ENCODE results near the gene EPB41L1. TPM values are rescaled to one million over a fixed set of nuclear protein-coding genes. Genes with fewer than 3 reads are reported as not detected.

Gene EPB41L1
- total and polyA plus RNA-seq, 11 donors = 7.1 to 29.8 (median 17.3) TPM

DNA sequence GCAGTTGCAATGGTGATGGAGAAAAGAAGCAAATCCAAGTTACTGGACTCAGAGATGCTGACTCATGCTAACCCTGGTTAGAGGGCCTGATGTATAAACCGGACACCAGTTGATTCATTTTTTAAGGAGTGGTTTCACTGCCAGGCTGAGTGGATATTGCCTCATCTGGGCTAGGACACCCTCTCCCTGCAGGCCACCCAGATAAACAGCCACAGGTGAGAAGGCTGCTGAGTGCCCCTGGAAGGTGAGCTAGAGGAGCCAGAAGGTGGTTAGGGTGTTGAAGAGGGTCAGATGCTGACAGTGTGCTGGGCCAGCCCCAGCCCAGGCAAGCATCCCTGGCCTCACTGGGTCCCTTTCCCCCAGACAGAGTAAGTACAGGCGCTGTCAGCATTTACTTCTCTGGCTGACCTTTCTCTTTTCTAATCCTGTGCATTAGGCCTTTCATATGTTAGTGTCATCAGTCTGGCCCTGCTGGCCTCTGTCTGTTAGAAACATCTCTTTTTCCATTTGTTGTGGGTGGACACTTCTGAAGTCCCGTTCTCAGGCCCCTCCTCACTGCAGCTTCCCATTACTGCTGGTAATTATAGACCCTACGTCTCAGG, 13.5 kb downstream of the EPB41L1 start:
- H3K4me3 ChIP-seq = no peak overlapping the region
- H3K9me3 ChIP-seq = no peaks in the 10 kb centered on the region
- WGBS, 4 donors = 69 to 79% (median 76%) methylated on average over 4 of the region's 4 CpGs
- TF ChIP-seq, protein P1, sequence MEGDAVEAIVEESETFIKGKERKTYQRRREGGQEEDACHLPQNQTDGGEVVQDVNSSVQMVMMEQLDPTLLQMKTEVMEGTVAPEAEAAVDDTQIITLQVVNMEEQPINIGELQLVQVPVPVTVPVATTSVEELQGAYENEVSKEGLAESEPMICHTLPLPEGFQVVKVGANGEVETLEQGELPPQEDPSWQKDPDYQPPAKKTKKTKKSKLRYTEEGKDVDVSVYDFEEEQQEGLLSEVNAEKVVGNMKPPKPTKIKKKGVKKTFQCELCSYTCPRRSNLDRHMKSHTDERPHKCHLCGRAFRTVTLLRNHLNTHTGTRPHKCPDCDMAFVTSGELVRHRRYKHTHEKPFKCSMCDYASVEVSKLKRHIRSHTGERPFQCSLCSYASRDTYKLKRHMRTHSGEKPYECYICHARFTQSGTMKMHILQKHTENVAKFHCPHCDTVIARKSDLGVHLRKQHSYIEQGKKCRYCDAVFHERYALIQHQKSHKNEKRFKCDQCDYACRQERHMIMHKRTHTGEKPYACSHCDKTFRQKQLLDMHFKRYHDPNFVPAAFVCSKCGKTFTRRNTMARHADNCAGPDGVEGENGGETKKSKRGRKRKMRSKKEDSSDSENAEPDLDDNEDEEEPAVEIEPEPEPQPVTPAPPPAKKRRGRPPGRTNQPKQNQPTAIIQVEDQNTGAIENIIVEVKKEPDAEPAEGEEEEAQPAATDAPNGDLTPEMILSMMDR (IDR thresholded peaks at IDR 0.05) = no peak
- no peak for TF ChIP-seq POLR2A (IDR thresholded peaks at IDR 0.05)
- intact Hi-C loops (cut with DNase I) = no loop called here
- H3K4me1 ChIP-seq = peaks cover 0 to 20% (median 2%) of the 10 kb centered on the region in 12 donors
- peak overlapping the region in 2 of 12 donors; percentile 27 to 43 for H3K27ac ChIP-seq
- no peaks in the 10 kb centered on the region for H3K36me3 ChIP-seq
- DNase-seq (no peak), ATAC-seq (peak in 3 of 4 donors; percentile 33 to 65 (median 51))
- H3K27me3 ChIP-seq = no peaks in the 10 kb centered on the region

DNA sequence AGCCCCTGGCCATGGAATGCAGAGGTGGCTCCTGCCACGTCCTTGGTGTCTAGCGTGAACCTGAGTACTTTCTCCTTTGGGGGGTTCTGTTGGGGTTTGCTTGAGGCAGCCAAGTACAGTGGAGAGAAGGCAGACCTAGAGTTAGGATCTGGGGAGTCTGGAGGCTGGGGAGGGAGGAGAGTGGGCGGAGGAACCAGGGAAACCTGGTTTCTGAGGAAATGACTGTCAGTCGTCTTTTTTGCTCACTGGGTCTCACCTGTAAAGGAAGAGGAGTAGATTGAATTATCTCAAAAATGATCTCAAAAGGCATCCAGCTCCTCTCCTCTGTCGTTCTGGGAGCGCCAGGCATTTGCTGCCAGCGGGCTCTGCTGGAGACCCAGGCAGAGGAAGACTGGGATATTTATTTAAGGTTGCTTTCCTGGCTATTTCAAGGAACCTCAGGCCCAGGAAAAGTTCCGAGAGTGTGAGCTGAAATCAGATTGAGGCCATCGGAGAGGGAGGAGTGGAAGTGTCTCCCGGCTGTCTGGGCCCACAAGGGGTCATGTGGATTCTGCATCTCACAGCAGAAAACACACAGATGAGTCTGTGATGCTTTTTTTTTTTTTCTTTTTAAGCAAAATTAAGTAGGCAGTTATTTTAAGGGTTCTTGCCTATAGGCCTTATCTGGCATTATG, 16.1 kb downstream of the EPB41L1 start:
- Histone ChIP-seq H3K4me3 (no peak overlapping the region), H3K27ac (peak overlapping the region in 1 of 12 donors; percentile 19), H3K4me1 (peaks cover 0 to 22% (median 2%) of the 10 kb centered on the region in 12 donors), H3K27me3 (no peaks in the 10 kb centered on the region), H3K9me3 (no peaks in the 10 kb centered on the region), H3K36me3 (peaks cover 0 to 14% (median 0%) of the 10 kb centered on the region in 9 donors)
- intact Hi-C loops (cut with DNase I) = no loop called here
- no peak for TF ChIP-seq POLR2A (IDR thresholded peaks at IDR 0.05)
- TF ChIP-seq, protein P1 (IDR thresholded peaks at IDR 0.05) = no peak
- WGBS, 4 donors = 77 to 85% (median 81%) methylated on average over 10 of the region's 10 CpGs
- ATAC-seq (no peak), DNase-seq (no peak)

DNA sequence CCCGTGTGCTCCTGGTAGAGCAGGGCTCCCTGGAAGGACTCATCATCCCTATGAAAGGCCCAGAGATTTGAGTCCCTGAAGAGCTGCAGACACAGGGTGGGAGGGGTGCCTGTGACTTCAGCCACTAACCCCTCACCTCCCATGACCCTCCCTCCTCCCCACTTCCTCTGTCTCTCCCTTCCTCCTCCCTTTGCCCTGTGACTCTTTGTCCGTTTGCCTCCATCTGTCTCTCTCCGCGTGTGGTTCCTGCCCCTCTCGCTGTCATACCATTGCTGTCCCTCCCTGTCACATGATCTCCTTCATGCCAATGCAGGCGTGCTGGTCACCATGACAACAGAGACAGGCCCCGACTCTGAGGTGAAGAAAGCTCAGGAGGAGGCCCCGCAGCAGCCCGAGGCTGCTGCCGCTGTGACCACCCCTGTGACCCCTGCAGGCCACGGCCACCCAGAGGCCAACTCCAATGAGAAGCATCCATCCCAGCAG, 19.0 kb downstream of the EPB41L1 start:
- ATAC-seq (peak in 2 of 4 donors; percentile 51 to 64), DNase-seq (peak in 2 of 5 donors; percentile 23 to 56)
- 42 to 58% (median 50%) methylated on average over 11 of the region's 11 CpGs for WGBS, 4 donors
- peaks cover 0 to 31% (median 0%) of the 10 kb centered on the region in 9 donors for H3K36me3 ChIP-seq
- intact Hi-C loops (cut with DNase I) = no loop called here
- no peaks in the 10 kb centered on the region for H3K27me3 ChIP-seq
- peaks cover 0 to 16% (median 2%) of the 10 kb centered on the region in 12 donors for H3K4me1 ChIP-seq
- H3K4me3 ChIP-seq = no peak overlapping the region
- H3K9me3 ChIP-seq = no peaks in the 10 kb centered on the region
- no peak for TF ChIP-seq POLR2A (IDR thresholded peaks at IDR 0.05)
- TF ChIP-seq, protein P1 (IDR thresholded peaks at IDR 0.05) = no peak
- H3K27ac ChIP-seq = peak overlapping the region in 3 of 12 donors; percentile 5 to 9 (median 8)

DNA sequence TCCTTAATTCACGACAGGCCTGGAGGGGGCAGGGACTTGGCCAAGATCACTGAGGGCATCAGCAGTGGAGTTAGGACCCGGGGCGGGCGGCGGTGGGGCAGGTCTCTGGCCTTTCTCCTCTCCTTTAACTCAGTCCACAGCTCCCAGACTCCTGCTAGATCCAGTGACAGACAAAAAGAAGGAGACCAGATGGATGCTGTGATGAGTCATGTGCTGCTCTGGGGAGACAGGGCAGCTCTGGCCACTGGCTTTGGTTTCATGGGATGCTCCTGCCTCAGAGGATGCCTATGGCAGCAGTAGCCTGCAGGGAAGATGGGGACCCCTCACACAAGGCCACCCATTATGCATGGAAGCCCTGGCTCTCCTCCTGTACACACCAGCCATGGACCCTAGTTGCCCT, 20.5 kb downstream of the EPB41L1 start:
- no peak for ATAC-seq
- no peak for DNase-seq
- Histone ChIP-seq H3K4me3 (no peak overlapping the region), H3K9me3 (no peaks in the 10 kb centered on the region), H3K4me1 (peaks cover 0 to 7% (median 0%) of the 10 kb centered on the region in 12 donors), H3K27ac (no peak overlapping the region), H3K36me3 (peaks cover 0 to 43% (median 0%) of the 10 kb centered on the region in 9 donors), H3K27me3 (no peaks in the 10 kb centered on the region)
- 88 to 93% (median 91%) methylated on average over 5 of the region's 5 CpGs for WGBS, 4 donors
- intact Hi-C loops (cut with DNase I) = no loop called here
- TF ChIP-seq, protein P1 (IDR thresholded peaks at IDR 0.05) = no peak
- no peak for TF ChIP-seq POLR2A (IDR thresholded peaks at IDR 0.05)

All from heart left ventricle (tissue), 16 donors.